ENCODE data around the gene MAMLD1. TPM values are rescaled to one million over a fixed set of nuclear protein-coding genes. Genes with fewer than 3 reads are reported as not detected.

The MAMLD1 gene
- total RNA-seq, 3 donors from 2014 or later (not counting 1 experiment from before 2014, with no cell fraction given) = 0.23 to 1.1 (median 0.45) TPM

GRCh38 chrX:150361070-150361776, 1.9 kb upstream of the MAMLD1 start:
- H3K27me3 Mint-ChIP-seq (ENCODE audit: low read depth in 2 of 2) = peaks cover 25 to 26% of the 10 kb centered on the region in 2 donors
- H3K36me3 ChIP-seq (ENCODE audit: control insufficient read depth, insufficient read depth, low read length) = no peaks in the 10 kb centered on the region
- ATAC-seq (peak; percentile 18 to 45 (median 27)), DNase-seq (peak in 1 of 2 donors; percentile 57)
- H3K36me3 Mint-ChIP-seq = no peaks in the 10 kb centered on the region
- H3K4me3 Mint-ChIP-seq = peak overlapping the region; percentile 85
- H3K4me1 ChIP-seq (ENCODE audit: control insufficient read depth, insufficient read depth, low read length) = peaks cover 42% of the 10 kb centered on the region
- TF ChIP-seq CTCF (IDR thresholded peaks at IDR 0.05) = no peak
- no peaks in the 10 kb centered on the region for H3K9me3 ChIP-seq (ENCODE audit: control insufficient read depth, insufficient read depth, low read length)
- no peak overlapping the region for H3K27ac ChIP-seq (ENCODE audit: low read length)
- no peak overlapping the region for H3K27ac Mint-ChIP-seq
- H3K27me3 ChIP-seq (ENCODE audit: control insufficient read depth, insufficient read depth, low read length) = peaks cover 13% of the 10 kb centered on the region
- whole genome bisulfite sequencing (ENCODE audit: insufficient coverage) = 2% methylated on average over 43 of the region's 43 CpGs
- intact Hi-C loops (cut with micrococcal nuclease) = loop anchor here (10.0 kb wide), 1 partner anchor 224 kb away; no protein-coding TSS in a partner anchor
- peaks cover 12 to 37% of the 10 kb centered on the region in 2 donors for H3K4me1 Mint-ChIP-seq
- H3K9me3 Mint-ChIP-seq = no peaks in the 10 kb centered on the region
- no peak overlapping the region for H3K4me3 ChIP-seq (ENCODE audit: low read length)

- Histone ChIP-seq H3K9me3 (ENCODE audit: control insufficient read depth, insufficient read depth, low read length) (no peaks in the 10 kb centered on the region), H3K4me1 (ENCODE audit: control insufficient read depth, insufficient read depth, low read length) (peaks cover 47% of the 10 kb centered on the region), H3K4me3 (ENCODE audit: low read length) (peak overlapping the region; percentile 51), H3K27me3 (ENCODE audit: control insufficient read depth, insufficient read depth, low read length) (peaks cover 13% of the 10 kb centered on the region), H3K36me3 (ENCODE audit: control insufficient read depth, insufficient read depth, low read length) (no peaks in the 10 kb centered on the region), H3K27ac (ENCODE audit: low read length) (no peak overlapping the region)
- WGBS (ENCODE audit: insufficient coverage) = 3% methylated on average over 37 of the region's 37 CpGs
- DNase-seq (peak in 1 of 2 donors; percentile 49), ATAC-seq (no peak)
- no peaks in the 10 kb centered on the region for H3K36me3 Mint-ChIP-seq
- peaks cover 25 to 26% of the 10 kb centered on the region in 2 donors for H3K27me3 Mint-ChIP-seq (ENCODE audit: low read depth in 2 of 2)
- peak overlapping the region; percentile 88 for H3K4me3 Mint-ChIP-seq
- H3K4me1 Mint-ChIP-seq = peaks cover 18 to 44% of the 10 kb centered on the region in 2 donors
- TF ChIP-seq CTCF (IDR thresholded peaks at IDR 0.05) = no peak
- H3K27ac Mint-ChIP-seq = peak overlapping the region in 1 of 2 donors; percentile 82
- intact Hi-C loops (cut with micrococcal nuclease) = loop anchor here (10.0 kb wide), 1 partner anchor 223 kb away; no protein-coding TSS in a partner anchor
- no peaks in the 10 kb centered on the region for H3K9me3 Mint-ChIP-seq
These were observed 1.3 kb upstream of the MAMLD1 start for GRCh38 chrX:150361777-150362351.

GRCh38 chrX:150363561-150364346, 637 bp downstream of the MAMLD1 start:
- no peaks in the 10 kb centered on the region for H3K9me3 Mint-ChIP-seq
- peak overlapping the region; percentile 69 for H3K4me3 Mint-ChIP-seq
- TF ChIP-seq CTCF (IDR thresholded peaks at IDR 0.05) = no peak
- intact Hi-C loops (cut with micrococcal nuclease) = loop anchor here (10.0 kb wide), 1 partner anchor 221 kb away; no protein-coding TSS in a partner anchor
- peaks cover 20 to 46% of the 10 kb centered on the region in 2 donors for H3K4me1 Mint-ChIP-seq
- no peaks in the 10 kb centered on the region for H3K36me3 Mint-ChIP-seq
- no peak overlapping the region for H3K27ac Mint-ChIP-seq
- Histone ChIP-seq H3K36me3 (ENCODE audit: control insufficient read depth, insufficient read depth, low read length) (no peaks in the 10 kb centered on the region), H3K4me3 (ENCODE audit: low read length) (peak overlapping the region; percentile 39), H3K27me3 (ENCODE audit: control insufficient read depth, insufficient read depth, low read length) (peaks cover 13% of the 10 kb centered on the region), H3K4me1 (ENCODE audit: control insufficient read depth, insufficient read depth, low read length) (peaks cover 47% of the 10 kb centered on the region), H3K9me3 (ENCODE audit: control insufficient read depth, insufficient read depth, low read length) (no peaks in the 10 kb centered on the region), H3K27ac (ENCODE audit: low read length) (no peak overlapping the region)
- DNase-seq = peak in 1 of 2 donors; percentile 36
- peaks cover 18 to 26% of the 10 kb centered on the region in 2 donors for H3K27me3 Mint-ChIP-seq (ENCODE audit: low read depth in 2 of 2)
- no peak for ATAC-seq
- under 1% methylated on average over 64 of the region's 67 CpGs for WGBS (ENCODE audit: insufficient coverage)

Data from natural killer cell (primary cell).